RWPE2 (cell line): ENCODE results near the gene CCDC80.

Source experiments
- ATAC-seq: fragments of 200-7000 bp; cut with Tn5 transposase; 3 replicates; pipeline ENCODE4 v1.9.1; 2021; ENCODE audit warnings: low read depth
- DNase-seq: peaks from one replicate; pipeline ENCODE4 v3.0.0-alpha.2; 2020; ENCODE audit warnings: low spot score
- H3K27ac ChIP-seq: fragments of 450-650 bp; 2 replicates; pipeline ENCODE4 v1.5.1; 2017; ENCODE audit warnings: mild to moderate bottlenecking; ENCODE audit not compliant: poor library complexity, severe bottlenecking
- H3K27me3 ChIP-seq: fragments of 250-450 bp; sonication (Bioruptor Pico); 2 replicates; pipeline ENCODE4 v1.5.1; 2021; ENCODE audit warnings: mild to moderate bottlenecking, moderate library complexity; ENCODE audit not compliant: insufficient read depth, poor library complexity, severe bottlenecking
- H3K36me3 ChIP-seq: fragments of 250-450 bp; sonication (Bioruptor Pico); 2 replicates; pipeline ENCODE4 v1.5.1; 2020; ENCODE audit warnings: low read depth, mild to moderate bottlenecking, moderate library complexity
- H3K4me1 ChIP-seq: fragments of 250-450 bp; sonication (Bioruptor Pico); 2 replicates; pipeline ENCODE4 v1.5.1; 2021; ENCODE audit warnings: mild to moderate bottlenecking, moderate library complexity; ENCODE audit not compliant: insufficient read depth, poor library complexity, severe bottlenecking
- H3K4me3 ChIP-seq: fragments of 250-450 bp; sonication (Bioruptor Pico); 2 replicates; pipeline ENCODE4 v1.5.1; 2021; ENCODE audit warnings: mild to moderate bottlenecking, moderate library complexity; ENCODE audit not compliant: severe bottlenecking
- H3K9me3 ChIP-seq: fragments of 250-450 bp; sonication (Bioruptor Pico); 2 replicates; pipeline ENCODE4 v1.5.1; 2021; ENCODE audit warnings: mild to moderate bottlenecking, moderate library complexity; ENCODE audit not compliant: severe bottlenecking
- TF ChIP-seq, protein P1 (sequence below): fragments of 450-650 bp; IDR thresholded peaks from one replicate; pipeline ENCODE4 v1.5.1; 2017; ENCODE audit warnings: mild to moderate bottlenecking, moderate library complexity; ENCODE audit not compliant: poor library complexity, severe bottlenecking

The CCDC80 gene

GRCh38 chr3:112623213-112623612 lies 17.7 kb downstream of the CCDC80 start:
- TF ChIP-seq, protein P1, sequence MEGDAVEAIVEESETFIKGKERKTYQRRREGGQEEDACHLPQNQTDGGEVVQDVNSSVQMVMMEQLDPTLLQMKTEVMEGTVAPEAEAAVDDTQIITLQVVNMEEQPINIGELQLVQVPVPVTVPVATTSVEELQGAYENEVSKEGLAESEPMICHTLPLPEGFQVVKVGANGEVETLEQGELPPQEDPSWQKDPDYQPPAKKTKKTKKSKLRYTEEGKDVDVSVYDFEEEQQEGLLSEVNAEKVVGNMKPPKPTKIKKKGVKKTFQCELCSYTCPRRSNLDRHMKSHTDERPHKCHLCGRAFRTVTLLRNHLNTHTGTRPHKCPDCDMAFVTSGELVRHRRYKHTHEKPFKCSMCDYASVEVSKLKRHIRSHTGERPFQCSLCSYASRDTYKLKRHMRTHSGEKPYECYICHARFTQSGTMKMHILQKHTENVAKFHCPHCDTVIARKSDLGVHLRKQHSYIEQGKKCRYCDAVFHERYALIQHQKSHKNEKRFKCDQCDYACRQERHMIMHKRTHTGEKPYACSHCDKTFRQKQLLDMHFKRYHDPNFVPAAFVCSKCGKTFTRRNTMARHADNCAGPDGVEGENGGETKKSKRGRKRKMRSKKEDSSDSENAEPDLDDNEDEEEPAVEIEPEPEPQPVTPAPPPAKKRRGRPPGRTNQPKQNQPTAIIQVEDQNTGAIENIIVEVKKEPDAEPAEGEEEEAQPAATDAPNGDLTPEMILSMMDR: no peak
- no peaks in the 10 kb centered on the region; the same call in 1 of the 2 replicates for H3K36me3 ChIP-seq
- no peaks in the 10 kb centered on the region for H3K9me3 ChIP-seq
- H3K27ac ChIP-seq: no peak overlapping the region
- peaks cover 9% of the 10 kb centered on the region for H3K4me1 ChIP-seq
- no peaks in the 10 kb centered on the region for H3K27me3 ChIP-seq
- no peak overlapping the region for H3K4me3 ChIP-seq
- DNase-seq (no peak), ATAC-seq (no peak)

GRCh38 chr3:112619295-112619694 lies 21.6 kb downstream of the CCDC80 start:
- Histone ChIP-seq H3K27me3 (no peaks in the 10 kb centered on the region), H3K36me3 (no peaks in the 10 kb centered on the region), H3K4me1 (no peaks in the 10 kb centered on the region), H3K27ac (no peak overlapping the region), H3K9me3 (no peaks in the 10 kb centered on the region), H3K4me3 (no peak overlapping the region)
- DNase-seq (no peak), ATAC-seq (no peak)
- TF ChIP-seq, protein P1: no peak

DNA sequence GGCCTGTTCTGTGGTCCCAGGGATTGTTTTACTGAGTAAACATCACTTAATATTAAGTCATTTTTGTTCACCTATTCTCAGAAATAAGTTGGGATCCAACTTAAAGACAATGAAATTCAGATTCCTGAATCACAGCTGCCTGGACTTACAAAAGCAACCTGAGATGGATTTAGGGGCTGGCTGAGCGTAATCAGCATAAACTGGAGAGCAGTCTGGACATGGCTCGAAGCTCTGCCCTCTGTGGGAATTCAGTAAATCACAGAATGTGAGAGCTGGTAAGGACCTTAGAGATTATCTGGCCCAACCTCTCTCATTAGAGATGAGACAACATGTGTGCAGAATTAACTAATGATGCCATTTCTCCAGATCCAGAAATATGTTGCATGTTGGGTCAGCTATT lies 23.7 kb downstream of the CCDC80 start:
- H3K27ac ChIP-seq: no peak overlapping the region
- no peak for ATAC-seq
- no peaks in the 10 kb centered on the region for H3K4me1 ChIP-seq
- TF ChIP-seq, protein P1: no peak
- H3K27me3 ChIP-seq: no peaks in the 10 kb centered on the region
- H3K36me3 ChIP-seq: no peaks in the 10 kb centered on the region
- no peak for DNase-seq
- H3K9me3 ChIP-seq: no peaks in the 10 kb centered on the region
- no peak overlapping the region for H3K4me3 ChIP-seq

GRCh38 chr3:112615989-112616731 lies 24.8 kb downstream of the CCDC80 start:
- no peaks in the 10 kb centered on the region for H3K9me3 ChIP-seq
- DNase-seq: no peak
- no peak overlapping the region for H3K27ac ChIP-seq
- no peak for ATAC-seq
- TF ChIP-seq, protein P1: no peak
- H3K4me1 ChIP-seq: no peaks in the 10 kb centered on the region
- H3K27me3 ChIP-seq: no peaks in the 10 kb centered on the region
- H3K4me3 ChIP-seq: no peak overlapping the region
- H3K36me3 ChIP-seq: no peaks in the 10 kb centered on the region

- no peaks in the 10 kb centered on the region for H3K27me3 ChIP-seq
Measured at GRCh38 chr3:112611752-112612515, 29.0 kb downstream of the CCDC80 start.

More at GRCh38 chr3:112611752-112612515, 29.0 kb downstream of the CCDC80 start:
- ATAC-seq: no peak
- TF ChIP-seq, protein P1: no peak
- Histone ChIP-seq H3K27ac (no peak overlapping the region), H3K36me3 (no peaks in the 10 kb centered on the region), H3K4me1 (no peaks in the 10 kb centered on the region), H3K9me3 (no peaks in the 10 kb centered on the region), H3K4me3 (no peak overlapping the region)
- no peak for DNase-seq
